ENCODE results near the gene MRPL19. TPM values are rescaled to one million over a fixed set of nuclear protein-coding genes. Genes with fewer than 3 reads are reported as not detected.

Gene MRPL19
- total RNA-seq, 1 experiment from 2014 or later = 65.4 TPM

DNA sequence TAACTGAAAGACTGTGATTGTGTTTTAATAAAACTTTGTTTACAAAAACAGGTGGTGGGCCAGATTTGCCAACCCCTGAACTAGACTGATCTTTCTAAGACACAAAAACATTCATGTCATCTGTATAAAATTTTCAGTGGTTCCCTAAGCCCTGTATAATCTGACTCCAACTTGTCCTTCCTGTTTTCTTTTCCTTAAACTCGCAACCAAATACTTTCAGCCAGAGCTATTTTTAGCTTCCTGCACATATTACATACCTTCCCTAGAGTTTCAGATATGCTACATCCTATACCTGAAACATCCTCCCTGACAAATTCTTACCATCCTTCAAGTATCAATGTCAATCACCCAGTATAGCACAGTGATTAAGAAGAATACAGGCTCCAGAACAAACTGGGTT, 59.3 kb downstream of the MRPL19 start:
- H3K36me3 Mint-ChIP-seq (ENCODE audit: insufficient read depth, unreplicated experiment) = peaks cover 50% of the 10 kb centered on the region
- no peaks in the 10 kb centered on the region for H3K9me3 Mint-ChIP-seq (ENCODE audit: unreplicated experiment)
- H3K27ac Mint-ChIP-seq (ENCODE audit: low read depth, unreplicated experiment) = peak overlapping the region; percentile 47
- TF ChIP-seq, protein P1, sequence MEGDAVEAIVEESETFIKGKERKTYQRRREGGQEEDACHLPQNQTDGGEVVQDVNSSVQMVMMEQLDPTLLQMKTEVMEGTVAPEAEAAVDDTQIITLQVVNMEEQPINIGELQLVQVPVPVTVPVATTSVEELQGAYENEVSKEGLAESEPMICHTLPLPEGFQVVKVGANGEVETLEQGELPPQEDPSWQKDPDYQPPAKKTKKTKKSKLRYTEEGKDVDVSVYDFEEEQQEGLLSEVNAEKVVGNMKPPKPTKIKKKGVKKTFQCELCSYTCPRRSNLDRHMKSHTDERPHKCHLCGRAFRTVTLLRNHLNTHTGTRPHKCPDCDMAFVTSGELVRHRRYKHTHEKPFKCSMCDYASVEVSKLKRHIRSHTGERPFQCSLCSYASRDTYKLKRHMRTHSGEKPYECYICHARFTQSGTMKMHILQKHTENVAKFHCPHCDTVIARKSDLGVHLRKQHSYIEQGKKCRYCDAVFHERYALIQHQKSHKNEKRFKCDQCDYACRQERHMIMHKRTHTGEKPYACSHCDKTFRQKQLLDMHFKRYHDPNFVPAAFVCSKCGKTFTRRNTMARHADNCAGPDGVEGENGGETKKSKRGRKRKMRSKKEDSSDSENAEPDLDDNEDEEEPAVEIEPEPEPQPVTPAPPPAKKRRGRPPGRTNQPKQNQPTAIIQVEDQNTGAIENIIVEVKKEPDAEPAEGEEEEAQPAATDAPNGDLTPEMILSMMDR (IDR thresholded peaks at IDR 0.05; ENCODE audit: unreplicated experiment) = no peak
- H3K4me3 Mint-ChIP-seq (ENCODE audit: unreplicated experiment) = no peak overlapping the region
- BruUV-seq (replicated peaks) = no TSS peak
- no peaks in the 10 kb centered on the region for H3K27me3 Mint-ChIP-seq (ENCODE audit: insufficient read depth, unreplicated experiment)
- intact Hi-C loops (cut with micrococcal nuclease) = no loop called here
- DNase-seq (ENCODE audit: unreplicated experiment) = no peak
- CTCF ChIA-PET = interaction anchor here (0.6 kb wide), 2 partner anchors 209 to 893 kb away, joined by 3 read pairs; no protein-coding TSS in a partner anchor
- POLR2A ChIA-PET = no interaction called here
- peaks cover 21% of the 10 kb centered on the region for H3K4me1 Mint-ChIP-seq (ENCODE audit: insufficient read depth, unreplicated experiment)

- Mint-ChIP-seq H3K4me3 (ENCODE audit: unreplicated experiment) (peak overlapping the region; percentile 73), H3K36me3 (ENCODE audit: insufficient read depth, unreplicated experiment) (peaks cover 33% of the 10 kb centered on the region), H3K4me1 (ENCODE audit: insufficient read depth, unreplicated experiment) (peaks cover 21% of the 10 kb centered on the region), H3K27ac (ENCODE audit: low read depth, unreplicated experiment) (no peak overlapping the region), H3K27me3 (ENCODE audit: insufficient read depth, unreplicated experiment) (no peaks in the 10 kb centered on the region), H3K9me3 (ENCODE audit: unreplicated experiment) (no peaks in the 10 kb centered on the region)
- ChIA-PET CTCF (interaction anchor here (0.6 to 1.0 kb wide), 2 partner anchors 9 to 243 kb away, joined by 3 to 4 read pairs; no protein-coding TSS in a partner anchor), POLR2A (no interaction called here)
- intact Hi-C loops (cut with micrococcal nuclease) = no loop called here
- peak; percentile 9 for DNase-seq (ENCODE audit: unreplicated experiment)
- BruUV-seq (replicated peaks) = no TSS peak
- TF ChIP-seq, protein P1 (IDR thresholded peaks at IDR 0.05; ENCODE audit: unreplicated experiment) = no peak
These were observed 61.3 kb downstream of the MRPL19 start for GRCh38 chr2:75707901-75708300.

DNA sequence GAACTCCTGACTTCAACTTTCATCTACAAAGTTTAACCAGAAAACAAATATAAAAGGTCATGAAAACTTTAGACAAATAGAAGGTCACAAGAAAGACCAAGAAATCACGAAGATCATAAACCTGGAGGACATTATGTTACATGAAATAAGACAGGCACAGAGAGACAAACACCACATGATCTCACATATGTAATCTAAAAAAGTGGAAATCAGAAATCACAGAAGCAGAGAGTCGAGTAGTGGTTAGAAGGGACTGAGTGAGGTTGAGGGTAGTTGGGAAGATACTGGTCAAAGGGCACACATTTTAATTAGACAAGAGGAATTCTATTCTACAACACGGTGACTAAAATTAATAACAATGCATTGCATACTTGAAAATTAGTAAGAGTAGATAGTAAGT, 62.7 kb downstream of the MRPL19 start:
- intact Hi-C loops (cut with micrococcal nuclease) = no loop called here
- Mint-ChIP-seq H3K4me1 (ENCODE audit: insufficient read depth, unreplicated experiment) (peaks cover 21% of the 10 kb centered on the region), H3K4me3 (ENCODE audit: unreplicated experiment) (peak overlapping the region; percentile 73), H3K27me3 (ENCODE audit: insufficient read depth, unreplicated experiment) (no peaks in the 10 kb centered on the region), H3K27ac (ENCODE audit: low read depth, unreplicated experiment) (peak overlapping the region; percentile 90), H3K9me3 (ENCODE audit: unreplicated experiment) (no peaks in the 10 kb centered on the region), H3K36me3 (ENCODE audit: insufficient read depth, unreplicated experiment) (peaks cover 25% of the 10 kb centered on the region)
- ChIA-PET POLR2A (interaction anchor here (0.7 to 2.0 kb wide), 6 partner anchors 10 to 62 kb away, joined by 3 to 21 read pairs (median 4); partner anchors contain the start of gene MRPL19), CTCF (interaction anchor here (0.8 to 1.4 kb wide), 4 partner anchors 9 to 101 kb away, joined by 3 to 4 read pairs (median 4); no protein-coding TSS in a partner anchor)
- BruUV-seq (replicated peaks) = no TSS peak
- TF ChIP-seq, protein P1 (IDR thresholded peaks at IDR 0.05; ENCODE audit: unreplicated experiment) = no peak
- DNase-seq (ENCODE audit: unreplicated experiment) = peak; percentile 13

DNA sequence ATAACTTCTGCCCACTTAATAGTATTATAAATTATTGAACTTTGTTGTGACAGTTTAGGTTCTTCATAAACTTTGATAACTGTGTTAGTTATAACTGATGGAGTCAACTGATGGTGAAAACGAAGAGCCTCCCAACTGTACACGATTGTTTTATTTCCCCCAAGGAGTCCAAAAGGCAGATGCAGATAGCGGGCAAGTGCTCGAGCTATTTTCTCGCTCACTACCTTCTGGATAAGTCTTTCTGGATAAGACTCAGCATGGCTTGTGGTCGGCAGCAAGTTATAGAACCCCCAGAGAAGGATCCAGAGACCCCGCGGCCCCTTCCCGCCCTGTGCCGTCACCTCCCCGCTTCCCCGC, 63.6 kb downstream of the MRPL19 start:
- ChIA-PET CTCF (interaction anchor here (0.5 to 1.4 kb wide), 5 partner anchors 8 to 893 kb away, joined by 3 to 4 read pairs (median 3); no protein-coding TSS in a partner anchor), POLR2A (interaction anchor here (0.5 to 2.0 kb wide), 5 partner anchors 12 to 368 kb away, joined by 3 to 21 read pairs (median 3); partner anchors contain the start of gene MRPL19)
- BruUV-seq (replicated peaks) = TSS peak; percentile 65
- Mint-ChIP-seq H3K27me3 (ENCODE audit: insufficient read depth, unreplicated experiment) (no peaks in the 10 kb centered on the region), H3K36me3 (ENCODE audit: insufficient read depth, unreplicated experiment) (peaks cover 18% of the 10 kb centered on the region), H3K4me3 (ENCODE audit: unreplicated experiment) (peak overlapping the region; percentile 73), H3K27ac (ENCODE audit: low read depth, unreplicated experiment) (peak overlapping the region; percentile 90), H3K9me3 (ENCODE audit: unreplicated experiment) (no peaks in the 10 kb centered on the region), H3K4me1 (ENCODE audit: insufficient read depth, unreplicated experiment) (peaks cover 21% of the 10 kb centered on the region)
- intact Hi-C loops (cut with micrococcal nuclease) = no loop called here
- DNase-seq (ENCODE audit: unreplicated experiment) = no peak
- TF ChIP-seq, protein P1 (IDR thresholded peaks at IDR 0.05; ENCODE audit: unreplicated experiment) = no peak
